Measurements from ENCODE around the gene PHKG2.

- TF ChIP-seq CTCF (optimal IDR thresholded peaks at IDR 0.05 in 1 of 3, IDR thresholded peaks at IDR 0.05 in 1 of 3, conservative IDR thresholded peaks at IDR 0.05 in 1 of 3; ENCODE audit: extremely low read depth in 1 of 3, insufficient read depth in 2 of 3, low read length in 3 of 3) = no peak
- TF ChIP-seq EZH2 (IDR thresholded peaks at IDR 0.05; ENCODE audit: low read length) = no peak
These were observed 38.1 kb downstream of the PHKG2 start for GRCh38 chr16:30786115-30786935.

Measured in keratinocyte (primary cell).